WERI-Rb-1 (cell line): ENCODE measurements around the gene SOST.

Experiments
- DNase-seq: peaks from one replicate; pipeline ENCODE4 v3.0.0-alpha.2; 2020
- H3K27ac ChIP-seq: fragments of 250-450 bp; sonication (Bioruptor Pico); 2 replicates; pipeline ENCODE4 v1.5.1; 2020; ENCODE audit warnings: mild to moderate bottlenecking, moderate library complexity
- H3K27me3 ChIP-seq: fragments of 250-450 bp; sonication (Bioruptor Pico); 2 replicates; pipeline ENCODE4 v1.5.1; 2021; ENCODE audit warnings: mild to moderate bottlenecking, low read depth, moderate library complexity; ENCODE audit not compliant: insufficient read depth, severe bottlenecking
- H3K36me3 ChIP-seq: fragments of 250-450 bp; sonication (Bioruptor Pico); 2 replicates; pipeline ENCODE4 v1.5.1; 2020; ENCODE audit warnings: mild to moderate bottlenecking, moderate library complexity
- H3K4me3 ChIP-seq: 2 replicates; pipeline ENCODE4 v1.5.1; 2011; ENCODE audit warnings: low read depth, mild to moderate bottlenecking, control low read depth, low read length
- H3K9me3 ChIP-seq: fragments of 250-450 bp; sonication (Bioruptor Pico); 2 replicates; pipeline ENCODE4 v1.5.1; 2021; ENCODE audit warnings: mild to moderate bottlenecking, moderate library complexity; ENCODE audit not compliant: severe bottlenecking
- TF ChIP-seq, protein P1 (sequence below): IDR thresholded peaks from 2 replicates; pipeline ENCODE4 v1.5.1; 2011; ENCODE audit warnings: low read depth, mild to moderate bottlenecking, control low read depth, inconsistent platforms, low read length

Gene SOST

DNA sequence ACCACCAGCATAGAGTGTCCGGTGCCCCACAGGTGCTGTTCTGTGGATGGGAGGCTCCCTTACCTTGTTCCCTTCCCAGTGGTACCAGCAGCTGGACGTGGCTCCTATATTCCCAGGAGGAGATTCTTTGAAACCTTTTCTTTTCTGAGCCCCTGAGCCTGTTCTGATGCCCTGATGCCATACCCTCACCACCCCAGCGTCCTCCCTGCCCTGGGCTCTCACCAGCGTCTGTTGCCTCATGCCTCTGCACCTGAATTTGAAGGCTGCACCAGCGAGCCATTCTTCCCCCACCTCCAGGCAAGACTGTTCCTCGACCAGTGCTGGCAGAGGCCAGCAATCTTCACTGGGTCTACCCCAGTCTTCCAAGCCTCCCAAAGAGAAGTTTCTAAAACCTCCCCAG, 505 bp downstream of the SOST start:
- H3K27ac ChIP-seq = no peak overlapping the region
- no peaks in the 10 kb centered on the region for H3K36me3 ChIP-seq
- H3K4me3 ChIP-seq = no peak overlapping the region
- no peaks in the 10 kb centered on the region for H3K27me3 ChIP-seq
- DNase-seq = no peak
- H3K9me3 ChIP-seq = no peaks in the 10 kb centered on the region
- TF ChIP-seq, protein P1, sequence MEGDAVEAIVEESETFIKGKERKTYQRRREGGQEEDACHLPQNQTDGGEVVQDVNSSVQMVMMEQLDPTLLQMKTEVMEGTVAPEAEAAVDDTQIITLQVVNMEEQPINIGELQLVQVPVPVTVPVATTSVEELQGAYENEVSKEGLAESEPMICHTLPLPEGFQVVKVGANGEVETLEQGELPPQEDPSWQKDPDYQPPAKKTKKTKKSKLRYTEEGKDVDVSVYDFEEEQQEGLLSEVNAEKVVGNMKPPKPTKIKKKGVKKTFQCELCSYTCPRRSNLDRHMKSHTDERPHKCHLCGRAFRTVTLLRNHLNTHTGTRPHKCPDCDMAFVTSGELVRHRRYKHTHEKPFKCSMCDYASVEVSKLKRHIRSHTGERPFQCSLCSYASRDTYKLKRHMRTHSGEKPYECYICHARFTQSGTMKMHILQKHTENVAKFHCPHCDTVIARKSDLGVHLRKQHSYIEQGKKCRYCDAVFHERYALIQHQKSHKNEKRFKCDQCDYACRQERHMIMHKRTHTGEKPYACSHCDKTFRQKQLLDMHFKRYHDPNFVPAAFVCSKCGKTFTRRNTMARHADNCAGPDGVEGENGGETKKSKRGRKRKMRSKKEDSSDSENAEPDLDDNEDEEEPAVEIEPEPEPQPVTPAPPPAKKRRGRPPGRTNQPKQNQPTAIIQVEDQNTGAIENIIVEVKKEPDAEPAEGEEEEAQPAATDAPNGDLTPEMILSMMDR = no peak

DNA sequence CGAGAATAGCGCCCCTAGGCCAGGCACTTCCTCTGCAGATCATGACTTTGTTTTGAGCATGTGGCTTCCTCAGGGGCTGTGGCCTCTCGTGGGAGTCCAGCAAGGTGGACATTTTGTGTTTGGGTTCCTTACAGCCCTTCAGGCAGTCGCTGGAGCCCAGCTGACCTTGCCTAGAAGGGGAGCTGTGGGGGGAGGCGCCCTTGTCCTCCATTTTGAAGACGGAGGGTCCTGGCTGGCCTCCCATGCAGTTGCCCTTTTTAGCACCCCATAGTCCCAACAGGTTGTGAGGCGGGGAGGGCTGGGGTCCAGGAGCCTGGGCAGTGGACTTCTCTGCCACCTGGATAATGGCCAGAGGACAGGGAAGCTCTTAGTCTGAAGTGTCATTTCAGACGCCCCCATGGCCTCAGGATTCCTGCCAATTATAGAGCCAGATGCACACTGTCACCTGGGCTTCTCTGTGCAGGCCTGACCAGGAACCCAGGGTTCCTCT, 1.4 kb downstream of the SOST start:
- Histone ChIP-seq H3K36me3 (no peaks in the 10 kb centered on the region), H3K9me3 (no peaks in the 10 kb centered on the region), H3K27me3 (no peaks in the 10 kb centered on the region), H3K27ac (no peak overlapping the region), H3K4me3 (no peak overlapping the region)
- DNase-seq = no peak
- TF ChIP-seq, protein P1 = no peak

DNA sequence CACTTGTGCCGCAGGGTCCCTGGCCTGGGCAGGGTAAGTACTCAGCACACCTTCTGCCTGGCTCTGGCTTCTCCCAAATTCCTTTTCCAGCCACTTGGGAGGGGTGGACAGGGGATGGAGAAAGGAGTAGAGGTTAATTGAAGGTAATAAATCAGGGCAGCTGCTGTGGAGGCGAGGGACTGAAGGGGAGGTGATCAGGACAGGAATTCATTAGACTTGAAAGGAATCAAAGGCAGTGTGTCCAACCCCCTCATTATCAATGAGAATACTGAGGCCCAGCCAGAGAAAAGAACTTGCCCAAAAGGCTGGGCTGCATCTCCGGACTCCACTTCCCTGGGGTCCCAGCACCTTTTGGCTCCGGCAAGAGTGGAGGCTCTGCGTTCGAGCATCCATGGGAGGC, 2.4 kb downstream of the SOST start:
- H3K9me3 ChIP-seq = no peaks in the 10 kb centered on the region
- H3K27ac ChIP-seq = no peak overlapping the region
- no peak for DNase-seq
- H3K36me3 ChIP-seq = no peaks in the 10 kb centered on the region
- no peaks in the 10 kb centered on the region for H3K27me3 ChIP-seq
- TF ChIP-seq, protein P1 = no peak
- H3K4me3 ChIP-seq = no peak overlapping the region

DNA sequence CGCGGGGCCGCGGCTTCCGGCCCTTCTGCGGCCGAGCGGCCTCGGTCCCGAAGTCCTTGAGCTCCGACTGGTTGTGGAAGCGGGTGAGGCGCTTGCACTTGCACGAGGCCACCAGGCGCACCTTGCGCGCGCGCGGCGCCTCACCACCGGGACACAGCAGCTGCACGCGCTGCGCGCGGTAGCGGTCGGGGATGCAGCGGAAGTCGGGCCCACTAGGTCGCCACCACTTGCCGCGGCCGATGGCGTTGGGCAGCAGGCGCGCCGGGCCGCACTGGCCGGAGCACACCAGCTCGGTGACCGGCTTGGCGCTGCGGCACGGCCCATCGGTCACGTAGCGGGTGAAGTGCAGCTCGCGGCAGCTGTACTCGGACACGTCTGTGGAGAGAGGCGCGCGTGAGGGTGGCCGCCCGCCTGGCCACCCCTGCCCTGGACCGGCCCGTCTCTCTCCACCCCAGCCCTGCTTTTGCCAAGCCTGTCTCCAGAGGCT, 3.2 kb downstream of the SOST start:
- H3K27ac ChIP-seq = no peak overlapping the region
- H3K9me3 ChIP-seq = no peaks in the 10 kb centered on the region
- DNase-seq = no peak
- H3K36me3 ChIP-seq = no peaks in the 10 kb centered on the region
- no peaks in the 10 kb centered on the region for H3K27me3 ChIP-seq
- TF ChIP-seq, protein P1 = no peak
- H3K4me3 ChIP-seq = no peak overlapping the region

DNA sequence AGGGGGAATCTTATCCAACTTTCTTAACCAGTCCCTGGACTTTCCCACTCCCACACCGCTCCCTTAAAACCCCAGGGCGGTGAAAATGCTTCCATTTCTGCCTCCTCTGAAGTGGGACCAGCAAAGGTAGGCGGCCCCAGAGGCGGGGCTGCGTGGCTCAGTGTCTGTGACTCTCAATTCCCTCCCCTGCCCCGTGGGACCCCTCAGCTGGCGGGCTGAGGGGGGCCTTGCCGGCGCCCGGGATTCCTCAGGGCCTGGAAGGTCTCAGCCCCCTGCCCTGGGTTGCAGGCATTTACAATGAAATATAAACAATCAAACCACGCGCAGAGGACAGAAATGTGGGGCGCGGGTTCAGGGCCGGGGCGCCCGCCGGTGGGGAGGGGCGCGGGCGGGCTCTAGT, 3.6 kb downstream of the SOST start:
- TF ChIP-seq, protein P1 = no peak

DNA sequence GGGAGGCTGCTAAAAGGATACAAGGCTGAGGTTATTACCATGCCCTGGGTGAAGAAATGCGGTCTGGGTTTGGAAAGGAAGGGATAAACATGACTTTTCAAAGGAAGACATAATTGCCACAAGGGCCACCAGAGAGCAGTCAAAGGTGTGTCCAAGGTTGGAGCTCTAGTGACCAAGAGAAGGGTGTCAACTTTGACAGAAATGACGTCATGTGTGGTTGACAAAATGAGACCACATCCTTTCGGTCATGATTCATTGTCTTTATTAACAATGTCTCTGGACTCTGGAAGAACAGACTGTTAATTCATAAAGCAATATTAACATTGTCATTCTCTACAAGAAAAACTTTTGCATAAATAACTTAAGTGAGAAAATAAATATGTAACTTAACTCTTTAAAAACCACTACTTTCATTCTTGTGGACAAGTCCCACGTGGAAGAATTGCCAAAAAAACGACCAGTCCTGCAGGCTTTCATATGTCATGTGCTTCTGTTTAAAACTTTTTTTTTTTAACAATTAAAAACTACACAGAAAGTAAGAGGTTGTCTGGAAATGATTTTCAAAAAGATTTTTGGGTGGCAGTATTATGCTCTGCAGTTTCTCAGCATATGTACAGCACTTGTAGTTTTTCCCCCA, 5.0 kb downstream of the SOST start:
- DNase-seq = no peak
- TF ChIP-seq, protein P1 = no peak
- Histone ChIP-seq H3K27ac (no peak overlapping the region), H3K9me3 (no peaks in the 10 kb centered on the region), H3K36me3 (no peaks in the 10 kb centered on the region), H3K4me3 (no peak overlapping the region), H3K27me3 (no peaks in the 10 kb centered on the region)

More for the DNA sequence above, 3.6 kb downstream of the SOST start:
- DNase-seq = no peak
- no peak overlapping the region for H3K4me3 ChIP-seq
- no peak overlapping the region for H3K27ac ChIP-seq
- no peaks in the 10 kb centered on the region for H3K36me3 ChIP-seq
- no peaks in the 10 kb centered on the region for H3K9me3 ChIP-seq
- no peaks in the 10 kb centered on the region for H3K27me3 ChIP-seq
